ENCODE measurements around the gene MEX3C. TPM values are rescaled to one million over a fixed set of nuclear protein-coding genes. Genes with fewer than 3 reads are reported as not detected.

The MEX3C gene
- polyA plus RNA-seq, result 10 to 100 TPM in 2 of 3 donors, 1 to 10 TPM in 1; 10.0 to 18.1 (median 10.7) TPM

DNA sequence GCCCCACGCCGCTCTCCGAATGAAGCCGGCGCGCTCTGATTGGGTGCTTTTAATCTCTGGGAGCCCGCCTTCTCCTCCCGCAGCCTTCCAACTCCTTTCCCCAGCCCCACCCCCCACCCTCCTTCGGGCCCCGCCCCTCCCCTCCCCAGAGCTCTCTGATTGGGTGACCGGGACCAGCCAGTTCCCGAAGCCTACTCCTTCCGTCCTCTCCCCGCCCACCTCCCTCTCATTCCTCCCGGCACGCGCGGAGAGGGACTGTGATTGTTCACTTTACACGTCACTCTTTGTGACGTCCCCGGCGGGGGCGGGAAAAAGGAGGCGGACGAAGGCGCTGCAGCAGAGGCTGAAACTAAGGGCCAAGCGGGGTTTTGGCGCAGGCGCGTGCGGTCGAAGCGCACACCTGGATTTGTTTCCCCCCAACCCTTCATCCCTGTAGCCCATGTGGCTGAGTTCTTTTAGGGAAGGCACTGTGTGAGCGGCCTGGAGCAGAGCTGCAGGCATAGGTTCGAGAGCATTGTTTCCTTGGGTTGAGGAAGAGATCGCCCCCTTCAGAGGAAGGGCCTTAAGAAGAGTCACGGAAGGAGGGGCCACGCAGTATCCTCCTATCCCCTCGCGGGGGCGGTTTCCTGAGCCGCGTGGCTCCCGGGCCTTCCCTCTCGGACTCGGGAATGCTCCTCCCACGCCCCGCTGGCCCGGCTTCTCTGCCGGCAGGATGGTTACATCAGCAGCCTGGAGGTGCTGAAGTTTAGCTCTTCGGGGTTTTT is at the start of gene MEX3C:
Gene MEX3C (minus strand): TSS at position 21 of the 764 bp plus-strand sequence. CDS start 361 bp downstream, outside the sequence.
- Mint-ChIP-seq H3K4me3 (peak within 1 kb of the TSS; percentile 92 to 99 (median 96)), H3K27me3 (ENCODE audit: low read depth in 3 of 3) (peaks cover 17 to 36% (median 17%) of the 10 kb centered on the region in 3 donors), H3K27ac (peak within 1 kb of the TSS; percentile 94 to 98 (median 97)), H3K9me3 (no peaks in the 10 kb centered on the region), H3K4me1 (peaks cover 40 to 58% of the 10 kb centered on the region in 2 donors), H3K36me3 (peaks cover 4 to 21% (median 18%) of the 10 kb centered on the region in 3 donors)
- DNase-seq, result peak; percentile 99

DNA sequence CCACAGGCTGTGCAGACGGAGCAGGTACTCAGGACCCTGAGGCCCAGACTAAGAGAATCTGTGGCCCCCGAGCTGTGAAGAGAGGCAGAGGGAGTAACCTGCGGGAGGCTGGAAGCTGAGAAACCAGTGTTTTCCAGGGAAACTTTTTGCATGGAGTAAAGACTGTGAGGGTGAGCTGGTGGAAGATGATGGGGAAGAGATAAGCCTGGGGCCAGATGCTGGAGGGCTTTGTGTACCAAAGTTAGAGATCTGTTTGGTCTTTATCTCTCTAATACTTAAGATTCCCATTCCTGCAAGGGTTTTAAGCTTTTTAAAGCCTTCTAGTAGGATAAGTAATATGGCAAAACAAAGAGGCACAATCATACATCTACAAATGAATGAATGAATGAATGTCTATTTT is 43.7 kb upstream of the MEX3C start:
- DNase-seq, result no peak
- Mint-ChIP-seq H3K36me3 (peaks cover 0 to 23% (median 0%) of the 10 kb centered on the region in 3 donors), H3K9me3 (peaks cover 0 to 4% (median 0%) of the 10 kb centered on the region in 6 donors), H3K27me3 (ENCODE audit: low read depth in 3 of 3) (peaks cover 0 to 4% (median 4%) of the 10 kb centered on the region in 3 donors), H3K27ac (peak overlapping the region in 1 of 6 donors; percentile 46), H3K4me1 (peaks cover 2 to 8% of the 10 kb centered on the region in 2 donors), H3K4me3 (no peak overlapping the region)

DNA sequence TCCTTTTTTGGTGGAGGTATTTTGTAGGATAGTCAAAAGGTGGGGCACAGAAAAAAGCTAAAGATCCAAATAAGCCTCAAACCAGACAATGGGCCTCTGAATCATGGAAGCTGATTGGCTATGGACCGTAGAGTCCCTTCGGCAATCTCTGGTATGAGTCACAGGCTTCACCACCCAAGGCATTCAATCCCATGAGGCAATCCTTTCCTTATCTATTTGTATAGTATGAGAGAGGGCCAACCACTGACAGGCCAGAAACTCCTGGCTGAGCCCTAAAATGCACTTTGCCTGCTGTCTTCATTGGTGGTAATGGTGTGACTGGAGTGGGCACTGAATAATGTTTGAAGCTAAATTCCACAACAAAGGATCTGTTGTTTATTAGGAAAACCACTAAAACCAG is 38.7 kb upstream of the MEX3C start:
- Mint-ChIP-seq H3K27me3 (ENCODE audit: low read depth in 3 of 3) (peaks cover 0 to 6% (median 5%) of the 10 kb centered on the region in 3 donors), H3K9me3 (no peaks in the 10 kb centered on the region), H3K4me1 (peaks cover 20 to 31% of the 10 kb centered on the region in 2 donors), H3K27ac (peak overlapping the region in 3 of 6 donors; percentile 27 to 58 (median 40)), H3K36me3 (peaks cover 0 to 13% (median 0%) of the 10 kb centered on the region in 3 donors), H3K4me3 (peak overlapping the region in 1 of 5 donors; percentile 0)
- no peak for DNase-seq

- H3K4me3 Mint-ChIP-seq, result peak overlapping the region in 1 of 5 donors; percentile 22
These were observed 37.7 kb upstream of the MEX3C start for GRCh38 chr18:51235009-51235789.

GRCh38 chr18:51234117-51235008 is 36.9 kb upstream of the MEX3C start:
- peaks cover 20 to 31% of the 10 kb centered on the region in 2 donors for H3K4me1 Mint-ChIP-seq
- H3K9me3 Mint-ChIP-seq, result no peaks in the 10 kb centered on the region
- peaks cover 0 to 11% (median 0%) of the 10 kb centered on the region in 3 donors for H3K36me3 Mint-ChIP-seq
- H3K27me3 Mint-ChIP-seq (ENCODE audit: low read depth in 3 of 3), result peaks cover 0 to 5% (median 4%) of the 10 kb centered on the region in 3 donors
- DNase-seq, result no peak
- peak overlapping the region in 2 of 5 donors; percentile 2 to 22 for H3K4me3 Mint-ChIP-seq
- H3K27ac Mint-ChIP-seq, result peak overlapping the region in 3 of 6 donors; percentile 7 to 39 (median 27)

More at GRCh38 chr18:51235009-51235789, 37.7 kb upstream of the MEX3C start:
- Mint-ChIP-seq H3K36me3 (peaks cover 0 to 13% (median 0%) of the 10 kb centered on the region in 3 donors), H3K4me1 (peaks cover 20 to 31% of the 10 kb centered on the region in 2 donors), H3K27me3 (ENCODE audit: low read depth in 3 of 3) (peaks cover 0 to 5% (median 4%) of the 10 kb centered on the region in 3 donors), H3K9me3 (no peaks in the 10 kb centered on the region), H3K27ac (peak overlapping the region in 2 of 6 donors; percentile 27 to 32)
- peak in 1 of 3 donors; percentile 7 for DNase-seq

DNA sequence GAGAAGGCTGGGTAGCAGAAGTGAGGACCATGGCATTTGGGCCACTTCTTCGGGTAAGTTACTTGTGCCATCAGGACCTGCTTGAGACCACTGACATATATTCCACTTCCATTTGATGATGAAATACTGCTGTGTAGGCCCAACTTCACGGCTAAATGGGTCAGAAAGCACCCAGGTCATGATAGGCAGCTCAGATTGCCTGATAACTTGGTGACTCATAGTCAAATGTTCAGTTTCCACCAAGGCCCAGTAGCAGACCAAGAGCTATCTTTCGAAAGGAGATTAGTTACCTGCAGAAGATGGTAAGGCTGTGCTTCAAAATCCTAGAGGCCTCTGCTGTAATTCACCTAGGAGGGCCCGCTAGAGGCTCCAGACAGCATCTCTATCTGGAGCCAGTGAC is 31.8 kb upstream of the MEX3C start:
- peaks cover 0 to 3% (median 0%) of the 10 kb centered on the region in 6 donors for H3K9me3 Mint-ChIP-seq
- H3K4me1 Mint-ChIP-seq, result peaks cover 3 to 4% of the 10 kb centered on the region in 2 donors
- no peak overlapping the region for H3K4me3 Mint-ChIP-seq
- H3K27me3 Mint-ChIP-seq (ENCODE audit: low read depth in 3 of 3), result peaks cover 0 to 1% (median 0%) of the 10 kb centered on the region in 3 donors
- peaks cover 0 to 16% (median 0%) of the 10 kb centered on the region in 3 donors for H3K36me3 Mint-ChIP-seq
- no peak for DNase-seq
- H3K27ac Mint-ChIP-seq, result no peak overlapping the region

- H3K4me1 Mint-ChIP-seq, result no peaks in the 10 kb centered on the region
- H3K36me3 Mint-ChIP-seq, result peaks cover 0 to 21% (median 0%) of the 10 kb centered on the region in 3 donors
- H3K4me3 Mint-ChIP-seq, result no peak overlapping the region
- H3K27me3 Mint-ChIP-seq (ENCODE audit: low read depth in 3 of 3), result peaks cover 0 to 1% (median 0%) of the 10 kb centered on the region in 3 donors
- no peak overlapping the region for H3K27ac Mint-ChIP-seq
- no peak for DNase-seq
- H3K9me3 Mint-ChIP-seq, result peaks cover 0 to 3% (median 0%) of the 10 kb centered on the region in 6 donors
These were observed 30.2 kb upstream of the MEX3C start for GRCh38 chr18:51227660-51228059.

DNA sequence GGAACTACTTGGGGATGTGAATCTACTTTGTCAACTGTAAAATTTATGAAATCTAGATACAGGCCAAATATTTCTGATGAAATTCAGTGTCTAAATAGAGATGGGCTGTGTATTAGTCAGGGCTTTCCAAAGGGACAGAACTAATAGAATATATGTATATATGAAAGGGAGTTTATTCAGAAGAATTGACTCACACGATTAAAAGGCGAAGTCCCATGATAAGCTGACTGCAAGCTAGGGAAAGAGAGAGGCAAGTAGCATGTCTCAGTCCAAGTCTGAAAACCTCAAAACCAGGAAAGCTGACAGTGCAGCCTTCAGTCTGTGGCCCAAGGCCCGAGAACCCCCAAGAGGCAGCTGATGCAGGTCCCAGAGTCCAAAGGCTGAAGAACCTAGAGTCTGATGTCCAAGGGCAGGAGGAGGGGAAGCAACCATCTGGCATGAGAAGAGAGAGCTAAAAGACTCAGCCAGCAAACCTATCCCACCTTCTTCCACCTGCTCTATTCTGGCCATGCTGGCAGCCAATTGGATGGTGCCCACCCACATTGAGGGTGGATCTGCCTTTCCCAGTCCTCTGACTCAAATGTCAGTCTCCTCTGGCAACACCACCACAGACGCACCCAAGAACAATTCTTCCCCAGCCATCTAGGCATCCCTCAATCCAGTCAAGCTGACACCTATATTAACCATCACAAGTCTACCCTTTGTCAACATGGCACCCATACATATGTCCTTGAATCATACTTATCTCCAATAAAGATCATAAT is 29.3 kb upstream of the MEX3C start:
- Mint-ChIP-seq H3K27ac (no peak overlapping the region), H3K4me1 (no peaks in the 10 kb centered on the region), H3K27me3 (ENCODE audit: low read depth in 3 of 3) (no peaks in the 10 kb centered on the region), H3K36me3 (peaks cover 0 to 26% (median 5%) of the 10 kb centered on the region in 3 donors), H3K9me3 (peaks cover 0 to 3% (median 0%) of the 10 kb centered on the region in 6 donors), H3K4me3 (no peak overlapping the region)
- no peak for DNase-seq

- Mint-ChIP-seq H3K4me1 (no peaks in the 10 kb centered on the region), H3K27me3 (ENCODE audit: low read depth in 3 of 3) (no peaks in the 10 kb centered on the region)
These were observed 28.6 kb upstream of the MEX3C start for GRCh38 chr18:51226068-51226467.

GRCh38 chr18:51212606-51213005 is 15.1 kb upstream of the MEX3C start:
- Mint-ChIP-seq H3K4me1 (peaks cover 37 to 47% of the 10 kb centered on the region in 2 donors), H3K9me3 (no peaks in the 10 kb centered on the region), H3K4me3 (no peak overlapping the region), H3K36me3 (peaks cover 4 to 15% (median 6%) of the 10 kb centered on the region in 3 donors), H3K27me3 (ENCODE audit: low read depth in 3 of 3) (peaks cover 0 to 6% (median 4%) of the 10 kb centered on the region in 3 donors), H3K27ac (peak overlapping the region; percentile 74 to 89 (median 82))
- DNase-seq, result no peak

More at GRCh38 chr18:51226068-51226467, 28.6 kb upstream of the MEX3C start:
- H3K9me3 Mint-ChIP-seq, result peaks cover 0 to 3% (median 0%) of the 10 kb centered on the region in 6 donors
- DNase-seq, result no peak
- peaks cover 4 to 29% (median 10%) of the 10 kb centered on the region in 3 donors for H3K36me3 Mint-ChIP-seq
- no peak overlapping the region for H3K4me3 Mint-ChIP-seq
- no peak overlapping the region for H3K27ac Mint-ChIP-seq

GRCh38 chr18:51211552-51211951 is 14.1 kb upstream of the MEX3C start:
- peaks cover 0 to 6% (median 4%) of the 10 kb centered on the region in 3 donors for H3K27me3 Mint-ChIP-seq (ENCODE audit: low read depth in 3 of 3)
- peak; percentile 87 to 90 (median 88) for DNase-seq
- H3K4me1 Mint-ChIP-seq, result peaks cover 37 to 47% of the 10 kb centered on the region in 2 donors
- H3K36me3 Mint-ChIP-seq, result peaks cover 4 to 9% (median 6%) of the 10 kb centered on the region in 3 donors
- H3K9me3 Mint-ChIP-seq, result no peaks in the 10 kb centered on the region
- peak overlapping the region; percentile 82 to 91 (median 86) for H3K27ac Mint-ChIP-seq
- H3K4me3 Mint-ChIP-seq, result peak overlapping the region; percentile 2 to 49 (median 37)
